Endothelial cell of umbilical vein (primary cell): Measurements from ENCODE around the gene DCDC1.

Experiments
- EZH2 ChIP-seq: IDR thresholded peaks from 2 replicates; pipeline ENCODE4 v1.6.1; 2012; ENCODE audit warnings: borderline replicate concordance, low read depth, mild to moderate bottlenecking, moderate library complexity, low read length, inconsistent platforms; ENCODE audit not compliant: severe bottlenecking
- GATA2 ChIP-seq: IDR thresholded peaks from 2 replicates; pipeline ENCODE4 v1.7.0; 2011; ENCODE audit warnings: low read depth, mild to moderate bottlenecking, moderate library complexity, mixed read lengths, low read length; ENCODE audit not compliant: insufficient read length, insufficient read depth
- MYC ChIP-seq: IDR thresholded peaks from one replicate; pipeline ENCODE4 v1.6.1; 2011; ENCODE audit warnings: mild to moderate bottlenecking, low read depth, low read length
- POLR2A ChIP-seq: IDR thresholded peaks from 2 replicates; pipeline ENCODE4 v1.6.1; 2012; ENCODE audit warnings: low read depth, mild to moderate bottlenecking, control low read depth, low read length
- POLR2AphosphoS5 ChIP-seq: IDR thresholded peaks from 2 replicates; pipeline ENCODE4 v1.6.1; 2012; ENCODE audit warnings: low read depth, mild to moderate bottlenecking, control low read depth, low read length, moderate library complexity; ENCODE audit not compliant: insufficient read depth
- TF ChIP-seq, protein P1 (sequence below), 2 donors: IDR thresholded peaks; 1 replicate in 1 of 2; 2 replicates in 1 of 2; pipeline ENCODE4 v1.5.1; 2011; ENCODE audit warnings: low read length in 2 of 2, mild to moderate bottlenecking in 2 of 2, moderate library complexity in 2 of 2, control low read depth in 1 of 2, inconsistent platforms in 1 of 2, low read depth in 1 of 2; ENCODE audit not compliant: insufficient read depth in 1 of 2; ENCODE audit errors: extremely low read depth in 1 of 2

DNA sequence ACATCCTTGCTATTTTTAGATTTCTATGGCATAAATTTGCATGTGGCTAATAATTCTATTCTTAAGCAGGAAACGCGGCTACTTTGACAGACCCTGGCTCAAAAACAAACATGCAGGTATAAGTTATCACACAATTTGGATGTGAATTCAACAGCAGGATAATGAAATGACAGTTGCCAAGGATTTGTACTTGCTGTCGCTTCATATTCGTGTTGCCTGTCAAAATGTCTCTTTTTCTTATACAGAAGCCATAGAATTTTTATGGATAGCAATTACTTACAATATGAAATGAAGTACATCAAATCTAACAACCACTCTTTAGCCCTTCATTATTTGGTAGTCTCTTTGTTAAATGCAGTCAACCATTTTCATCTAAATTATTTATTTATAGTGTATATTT, 46.4 kb downstream of the DCDC1 start:
- TF ChIP-seq, protein P1, sequence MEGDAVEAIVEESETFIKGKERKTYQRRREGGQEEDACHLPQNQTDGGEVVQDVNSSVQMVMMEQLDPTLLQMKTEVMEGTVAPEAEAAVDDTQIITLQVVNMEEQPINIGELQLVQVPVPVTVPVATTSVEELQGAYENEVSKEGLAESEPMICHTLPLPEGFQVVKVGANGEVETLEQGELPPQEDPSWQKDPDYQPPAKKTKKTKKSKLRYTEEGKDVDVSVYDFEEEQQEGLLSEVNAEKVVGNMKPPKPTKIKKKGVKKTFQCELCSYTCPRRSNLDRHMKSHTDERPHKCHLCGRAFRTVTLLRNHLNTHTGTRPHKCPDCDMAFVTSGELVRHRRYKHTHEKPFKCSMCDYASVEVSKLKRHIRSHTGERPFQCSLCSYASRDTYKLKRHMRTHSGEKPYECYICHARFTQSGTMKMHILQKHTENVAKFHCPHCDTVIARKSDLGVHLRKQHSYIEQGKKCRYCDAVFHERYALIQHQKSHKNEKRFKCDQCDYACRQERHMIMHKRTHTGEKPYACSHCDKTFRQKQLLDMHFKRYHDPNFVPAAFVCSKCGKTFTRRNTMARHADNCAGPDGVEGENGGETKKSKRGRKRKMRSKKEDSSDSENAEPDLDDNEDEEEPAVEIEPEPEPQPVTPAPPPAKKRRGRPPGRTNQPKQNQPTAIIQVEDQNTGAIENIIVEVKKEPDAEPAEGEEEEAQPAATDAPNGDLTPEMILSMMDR (IDR thresholded peaks at IDR 0.05; ENCODE audit: extremely low read depth in 1 of 2, insufficient read depth in 1 of 2, low read depth in 1 of 2, low read length in 2 of 2): no peak
- no peak for TF ChIP-seq POLR2AphosphoS5
- TF ChIP-seq EZH2: no peak
- TF ChIP-seq POLR2A: no peak
- no peak for TF ChIP-seq GATA2
- no peak for TF ChIP-seq MYC
